Natural killer cell (primary cell): ENCODE results near the gene OR3A2. TPM values are rescaled to one million over a fixed set of nuclear protein-coding genes. Genes with fewer than 3 reads are reported as not detected.
"Not testable (repeated sequence)": the region's sequence is repeated elsewhere in the genome, so short reads cannot be mapped to it uniquely, and the experiment has no call there.

Experiments used
- ATAC-seq, 3 donors: fragments of 150-1000 bp in 2 of 3; fragments of 200-7000 bp in 1 of 3; cut with Tn5 transposase; 1 replicate in 1 of 3; 2 replicates in 2 of 3; pipeline ENCODE4 v1.10.0; 2021; ENCODE audit warnings: mild to moderate bottlenecking in 2 of 3, moderate library complexity in 2 of 3
- DNase-seq, 2 donors: peaks; one replicate each; pipeline versions ENCODE4 v3.0.0 to v3.0.0-alpha.2; 2013 to 2021; ENCODE audit warnings: mixed read lengths in 1 of 2
- H3K27ac ChIP-seq: one replicate; pipeline ENCODE4 v1.5.1; 2013; ENCODE audit warnings: mild to moderate bottlenecking, low read length
- H3K27me3 ChIP-seq: one replicate; pipeline ENCODE4 v1.6.1; 2013; ENCODE audit warnings: low read length; ENCODE audit not compliant: control insufficient read depth, insufficient read depth
- H3K36me3 ChIP-seq: one replicate; pipeline ENCODE4 v1.6.1; 2013; ENCODE audit warnings: low read length; ENCODE audit not compliant: control insufficient read depth, insufficient read depth
- H3K4me1 ChIP-seq: one replicate; pipeline ENCODE4 v1.6.1; 2013; ENCODE audit warnings: low read length; ENCODE audit not compliant: control insufficient read depth, insufficient read depth
- H3K4me3 ChIP-seq: one replicate; pipeline ENCODE4 v1.5.1; 2013; ENCODE audit warnings: low read length
- H3K9me3 ChIP-seq: one replicate; pipeline ENCODE4 v1.6.1; 2013; ENCODE audit warnings: low read length; ENCODE audit not compliant: control insufficient read depth, insufficient read depth
- H3K27ac Mint-ChIP-seq, 2 donors: one replicate each; pipeline ENCODE4 v1.8.0; 2022; ENCODE audit warnings: mild to moderate bottlenecking in 2 of 2, mixed read lengths in 2 of 2, moderate library complexity in 1 of 2
- H3K27me3 Mint-ChIP-seq, 2 donors: one replicate each; pipeline ENCODE4 v1.8.0; 2022; ENCODE audit warnings: low read depth in 2 of 2, mixed read lengths in 2 of 2
- H3K36me3 Mint-ChIP-seq: one replicate; pipeline ENCODE4 v1.8.0; 2022; ENCODE audit warnings: mixed read lengths
- H3K4me1 Mint-ChIP-seq, 2 donors: one replicate each; pipeline ENCODE4 v1.8.0; 2022; ENCODE audit warnings: mixed read lengths in 2 of 2
- H3K4me3 Mint-ChIP-seq: one replicate; pipeline ENCODE4 v1.8.0; 2022; ENCODE audit warnings: mild to moderate bottlenecking, moderate library complexity, mixed read lengths
- H3K9me3 Mint-ChIP-seq, 2 donors: one replicate each; pipeline ENCODE4 v1.8.0; 2022; ENCODE audit warnings: mixed read lengths in 2 of 2
- CTCF ChIP-seq: fragments of 200-600 bp; IDR thresholded peaks from one replicate; pipeline ENCODE4 v1.8.0; 2022; ENCODE audit warnings: antibody characterized with exemption
- WGBS: methylation state at CpG from one replicate; pipeline ENCODE4 v1.1.7; 2013; ENCODE audit warnings: missing lambda C conversion rate; ENCODE audit not compliant: insufficient coverage; 5-methylcytosine and 5-hydroxymethylcytosine counted together
- intact Hi-C: fragments of 100-400 bp; cut with micrococcal nuclease; formaldehyde crosslinking; loops from one replicate; pipeline ENCODE4 v1.14.2; 2022
- total RNA-seq, 4 donors: library from RNA; stranded (reverse); fragments of 120-200 nt in 1 of 4; gene quantifications; one replicate each; pipeline versions ENCODE4 v1.2.3 to v1.2.4, GENCODE V29; 2013 to 2022

OR3A2 gene
- total RNA-seq, 3 donors from 2014 or later (not counting 1 experiment from before 2014, with no cell fraction given), result 0.80 to 1.2 TPM; not detected in 1

- H3K9me3 Mint-ChIP-seq, result no peaks in the 10 kb centered on the region
- no peaks in the 10 kb centered on the region for H3K36me3 Mint-ChIP-seq
- no peak within 1 kb of the TSS for H3K27ac Mint-ChIP-seq
- H3K4me3 ChIP-seq, result no peak within 1 kb of the TSS
- ATAC-seq, result no peak
- no peaks in the 10 kb centered on the region for H3K27me3 ChIP-seq
- intact Hi-C loops, result no loop called here
- no peaks in the 10 kb centered on the region for H3K4me1 Mint-ChIP-seq
- no peaks in the 10 kb centered on the region for H3K4me1 ChIP-seq
- H3K36me3 ChIP-seq, result no peaks in the 10 kb centered on the region
- 88% methylated on average over 6 of the region's 6 CpGs for WGBS
- H3K27me3 Mint-ChIP-seq, result peaks cover 14 to 24% of the 10 kb centered on the region in 2 donors
- H3K27ac ChIP-seq, result no peak within 1 kb of the TSS
- H3K4me3 Mint-ChIP-seq, result no peak within 1 kb of the TSS
- TF ChIP-seq CTCF, result no peak
- no peaks in the 10 kb centered on the region for H3K9me3 ChIP-seq
- DNase-seq, result no peak
Measured at GRCh38 chr17:3298260-3298659, 87.8 kb downstream of the OR3A2 start, which contains the start of gene OR3A1. OR3A1 (minus strand) TSS chr17:3298360; CDS start chr17:3292582, 5,778 bp downstream.

- H3K27ac ChIP-seq, result no peak overlapping the region
- H3K9me3 ChIP-seq, result no peaks in the 10 kb centered on the region
- peaks cover 3% of the 10 kb centered on the region for H3K27me3 ChIP-seq
- ATAC-seq (no peak), DNase-seq (no peak)
- H3K4me3 ChIP-seq, result no peak overlapping the region
- H3K9me3 Mint-ChIP-seq, result no peaks in the 10 kb centered on the region
- no peaks in the 10 kb centered on the region for H3K36me3 ChIP-seq
- H3K4me3 Mint-ChIP-seq, result no peak overlapping the region
- H3K27me3 Mint-ChIP-seq, result peaks cover 28 to 32% of the 10 kb centered on the region in 2 donors
- H3K4me1 ChIP-seq, result no peaks in the 10 kb centered on the region
- TF ChIP-seq CTCF, result no peak
- no peak overlapping the region for H3K27ac Mint-ChIP-seq
- no peaks in the 10 kb centered on the region for H3K4me1 Mint-ChIP-seq
- WGBS, result 76% methylated on average over 4 of the region's 4 CpGs
- intact Hi-C loops, result no loop called here
- H3K36me3 Mint-ChIP-seq, result no peaks in the 10 kb centered on the region
Measured at GRCh38 chr17:3295632-3296031, 90.5 kb downstream of the OR3A2 start.

- H3K4me3 Mint-ChIP-seq, DNase-seq, H3K4me1 ChIP-seq, H3K36me3 Mint-ChIP-seq, H3K27me3 ChIP-seq, H3K27ac Mint-ChIP-seq, H3K9me3 Mint-ChIP-seq, ATAC-seq, H3K36me3 ChIP-seq, H3K4me3 ChIP-seq, H3K9me3 ChIP-seq, intact Hi-C loops, H3K4me1 Mint-ChIP-seq, H3K27ac ChIP-seq: not testable (repeated sequence)
- 91% methylated on average over 1 of the region's 1 CpG for WGBS
- peaks cover 32 to 36% of the 10 kb centered on the region in 2 donors for H3K27me3 Mint-ChIP-seq
Measured at GRCh38 chr17:3293548-3293947, 92.6 kb downstream of the OR3A2 start.

GRCh38 chr17:3282901-3283300, 103.2 kb downstream of the OR3A2 start:
- Histone ChIP-seq H3K27me3 (no peaks in the 10 kb centered on the region), H3K4me1 (no peaks in the 10 kb centered on the region), H3K9me3 (no peaks in the 10 kb centered on the region), H3K27ac (no peak overlapping the region), H3K4me3 (no peak overlapping the region), H3K36me3 (no peaks in the 10 kb centered on the region)
- Mint-ChIP-seq H3K27ac (peak overlapping the region in 1 of 2 donors; percentile 2), H3K27me3 (peaks cover 4 to 6% of the 10 kb centered on the region in 2 donors), H3K4me3 (no peak overlapping the region), H3K4me1 (peaks cover 0 to 5% of the 10 kb centered on the region in 2 donors), H3K36me3 (no peaks in the 10 kb centered on the region), H3K9me3 (no peaks in the 10 kb centered on the region)
- ATAC-seq (no peak), DNase-seq (no peak)
- 64% methylated on average over 1 of the region's 1 CpG for WGBS
- intact Hi-C loops, result no loop called here
- TF ChIP-seq CTCF, result no peak
